Esophagus muscularis mucosa (tissue), 4 donors: ENCODE data around the gene RPS23. TPM values are rescaled to one million over a fixed set of nuclear protein-coding genes. Genes with fewer than 3 reads are reported as not detected.

Source experiments
- DNase-seq: peaks from one replicate; pipeline ENCODE4 v3.0.0-alpha.2; 2017; ENCODE audit errors: extremely low spot score
- H3K27ac ChIP-seq, 4 donors: fragments of 200-600 bp; sonication (generic); replicated peaks in 1 of 4; 1 replicate in 3 of 4; 2 replicates in 1 of 4; pipeline ENCODE4 v1.5.1; 2016 to 2019; ENCODE audit warnings: mild to moderate bottlenecking in 1 of 4
- H3K27me3 ChIP-seq, 4 donors: fragments of 200-600 bp; sonication (generic); one replicate each; pipeline versions ENCODE4 v1.5.1 to v1.6.0; 2016 to 2019
- H3K36me3 ChIP-seq, 4 donors: fragments of 200-600 bp; sonication (generic); one replicate each; pipeline ENCODE4 v1.5.1; 2016 to 2019
- H3K4me1 ChIP-seq, 4 donors: fragments of 200-600 bp; sonication (generic); one replicate each; pipeline ENCODE4 v1.5.1; 2016 to 2019
- H3K4me3 ChIP-seq, 4 donors: fragments of 200-600 bp; sonication (generic); 1 replicate in 2 of 4; 2 replicates in 2 of 4; pipeline ENCODE4 v1.5.1; 2016 to 2019; ENCODE audit warnings: mild to moderate bottlenecking in 4 of 4, moderate library complexity in 1 of 4
- H3K9me3 ChIP-seq, 4 donors: fragments of 200-600 bp; sonication (generic); 1 replicate in 3 of 4; 2 replicates in 1 of 4; pipeline ENCODE4 v1.5.1; 2016 to 2019
- EP300 ChIP-seq: sonication (generic); formaldehyde crosslinking; IDR thresholded peaks from one replicate; pipeline ENCODE4 v1.6.1; 2017; ENCODE audit warnings: antibody characterized with exemption
- POLR2A ChIP-seq: fragments of 450-650 bp; IDR thresholded peaks from one replicate; pipeline ENCODE4 v1.6.1; 2017; ENCODE audit warnings: antibody characterized with exemption, moderate library complexity, mild to moderate bottlenecking, low read depth
- POLR2AphosphoS5 ChIP-seq, 2 donors: sonication (generic); formaldehyde crosslinking; IDR thresholded peaks; one replicate each; pipeline ENCODE4 v1.6.1; 2017; ENCODE audit warnings: antibody characterized with exemption in 2 of 2
- WGBS: methylation state at CpG from one replicate; pipeline ENCODE4 v1.1.5; 2018; 5-methylcytosine and 5-hydroxymethylcytosine counted together
- intact Hi-C: fragments of 100-400 bp; cut with DNase I; formaldehyde crosslinking; loops from one replicate; pipeline ENCODE4 v1.15.1; 2023
- total RNA-seq, 4 donors: library from RNA; depleted of rRNA; stranded (reverse); fragments of >200 nt; gene quantifications; one replicate each; pipeline versions ENCODE4 v1.1.0 to v1.2.1, GENCODE V29; 2016
- TF ChIP-seq, protein P1 (sequence below), 3 experiments: fragments of 200-600 bp in 2 of 3; fragments of 450-650 bp in 1 of 3; sonication (generic) in 2 of 3; IDR thresholded peaks; one replicate each; pipeline ENCODE4 v1.5.1; 2017 to 2019; ENCODE audit warnings: antibody characterized with exemption in 3 of 3, mild to moderate bottlenecking in 2 of 3, moderate library complexity in 1 of 3

Gene RPS23
- total RNA-seq, 4 donors from 2014 or later = 2,601 to 3,337 (median 2,967) TPM

DNA sequence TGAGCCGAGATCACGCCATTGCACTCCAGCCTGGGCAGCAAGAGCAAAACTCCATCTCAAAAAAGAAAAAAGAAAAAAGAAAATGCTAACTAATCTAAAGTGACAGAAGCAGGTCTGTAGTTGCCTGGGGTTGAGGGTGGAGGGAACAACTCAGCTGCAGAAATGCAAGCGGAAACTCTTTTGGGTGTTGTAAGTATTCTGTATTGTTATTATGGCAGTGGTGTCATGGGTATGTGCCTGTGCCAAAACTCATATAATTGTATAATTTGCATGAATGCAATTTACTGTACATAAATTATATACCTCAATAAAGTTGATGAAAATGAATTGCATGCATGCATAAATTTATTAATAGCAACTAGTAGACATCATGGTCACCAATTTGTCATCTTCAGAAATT lies 23.0 kb upstream of the RPS23 start:
- 100% methylated on average over 3 of the region's 3 CpGs for WGBS

DNA sequence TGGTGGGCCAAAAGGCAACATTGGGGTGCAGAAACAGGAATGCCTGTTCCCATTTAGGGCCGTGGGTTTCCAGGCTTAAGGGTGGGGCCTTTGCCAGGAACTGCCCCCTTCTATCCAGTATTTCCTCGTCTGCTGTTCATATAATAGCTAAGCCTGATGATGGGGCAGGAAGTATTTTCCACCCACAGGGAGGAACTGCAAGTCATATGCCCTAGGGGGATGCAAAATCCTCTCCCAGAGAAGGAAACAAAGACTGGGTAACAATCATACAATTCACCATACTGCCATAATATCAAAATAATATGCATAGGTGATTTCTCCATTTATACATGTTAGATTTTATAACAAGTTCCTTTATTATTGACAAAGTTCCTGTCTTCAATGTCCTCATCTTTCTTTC lies 20.5 kb upstream of the RPS23 start:
- 75% methylated on average over 1 of the region's 2 CpGs for WGBS
- Histone ChIP-seq H3K27me3 (no peaks in the 10 kb centered on the region), H3K27ac (no peak overlapping the region), H3K9me3 (no peaks in the 10 kb centered on the region), H3K4me1 (no peaks in the 10 kb centered on the region), H3K4me3 (no peak overlapping the region), H3K36me3 (no peaks in the 10 kb centered on the region)
- intact Hi-C loops = no loop called here
- DNase-seq = no peak
- TF ChIP-seq EP300 (no peak), POLR2AphosphoS5 (IDR thresholded peaks at IDR 0.05) (no peak), POLR2A (no peak)
- TF ChIP-seq, protein P1, sequence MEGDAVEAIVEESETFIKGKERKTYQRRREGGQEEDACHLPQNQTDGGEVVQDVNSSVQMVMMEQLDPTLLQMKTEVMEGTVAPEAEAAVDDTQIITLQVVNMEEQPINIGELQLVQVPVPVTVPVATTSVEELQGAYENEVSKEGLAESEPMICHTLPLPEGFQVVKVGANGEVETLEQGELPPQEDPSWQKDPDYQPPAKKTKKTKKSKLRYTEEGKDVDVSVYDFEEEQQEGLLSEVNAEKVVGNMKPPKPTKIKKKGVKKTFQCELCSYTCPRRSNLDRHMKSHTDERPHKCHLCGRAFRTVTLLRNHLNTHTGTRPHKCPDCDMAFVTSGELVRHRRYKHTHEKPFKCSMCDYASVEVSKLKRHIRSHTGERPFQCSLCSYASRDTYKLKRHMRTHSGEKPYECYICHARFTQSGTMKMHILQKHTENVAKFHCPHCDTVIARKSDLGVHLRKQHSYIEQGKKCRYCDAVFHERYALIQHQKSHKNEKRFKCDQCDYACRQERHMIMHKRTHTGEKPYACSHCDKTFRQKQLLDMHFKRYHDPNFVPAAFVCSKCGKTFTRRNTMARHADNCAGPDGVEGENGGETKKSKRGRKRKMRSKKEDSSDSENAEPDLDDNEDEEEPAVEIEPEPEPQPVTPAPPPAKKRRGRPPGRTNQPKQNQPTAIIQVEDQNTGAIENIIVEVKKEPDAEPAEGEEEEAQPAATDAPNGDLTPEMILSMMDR (IDR thresholded peaks at IDR 0.05) = no peak

More for the DNA sequence above, 23.0 kb upstream of the RPS23 start:
- Histone ChIP-seq H3K27me3 (no peaks in the 10 kb centered on the region), H3K4me3 (no peak overlapping the region), H3K4me1 (no peaks in the 10 kb centered on the region), H3K27ac (no peak overlapping the region), H3K9me3 (no peaks in the 10 kb centered on the region), H3K36me3 (peaks cover 0 to 13% (median 2%) of the 10 kb centered on the region in 4 donors)
- TF ChIP-seq, protein P1 (IDR thresholded peaks at IDR 0.05) = no peak
- TF ChIP-seq EP300 (no peak), POLR2AphosphoS5 (IDR thresholded peaks at IDR 0.05) (no peak), POLR2A (no peak)
- intact Hi-C loops = no loop called here
- no peak for DNase-seq

DNA sequence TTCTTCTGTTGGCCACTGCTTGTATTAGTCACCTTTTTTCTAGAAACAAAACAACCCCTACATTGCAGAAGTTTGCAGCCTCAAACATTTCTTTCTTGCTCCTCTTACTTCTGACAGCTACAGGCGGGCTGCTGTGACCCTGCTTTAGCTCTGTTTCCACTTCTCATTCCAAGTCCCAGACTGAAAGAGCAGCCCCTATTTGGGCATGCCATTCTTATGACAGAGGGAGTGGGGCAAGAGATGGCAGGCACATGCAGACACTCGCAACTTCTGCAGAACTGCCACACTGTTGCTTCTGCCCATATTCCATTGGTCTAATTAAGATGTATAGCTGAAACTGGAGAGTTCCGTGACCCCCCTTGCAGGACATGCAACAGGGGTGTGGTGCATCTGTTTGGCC lies 19.6 kb upstream of the RPS23 start:
- WGBS = 64% methylated on average over 3 of the region's 3 CpGs

DNA sequence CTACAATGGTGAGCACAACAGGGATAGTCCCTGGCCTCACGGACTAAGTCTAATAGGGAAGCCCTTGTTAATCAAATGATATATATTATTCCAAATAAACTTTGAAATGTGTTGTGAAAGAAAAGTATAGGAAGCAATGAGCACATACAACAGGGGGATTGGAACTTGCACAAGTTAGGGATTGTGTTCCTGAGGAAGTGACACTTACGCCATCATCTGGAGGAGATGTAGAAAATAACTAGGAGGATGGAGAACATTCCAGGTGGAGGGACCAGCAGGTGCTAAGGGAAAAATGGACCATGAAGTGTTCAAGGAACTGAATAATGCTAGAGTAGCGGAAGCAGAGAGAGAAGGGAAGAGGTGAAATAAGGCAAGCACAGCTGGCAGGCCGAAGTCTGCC lies 18.8 kb upstream of the RPS23 start:
- Histone ChIP-seq H3K9me3 (no peaks in the 10 kb centered on the region), H3K36me3 (no peaks in the 10 kb centered on the region), H3K27ac (no peak overlapping the region), H3K4me1 (no peaks in the 10 kb centered on the region), H3K4me3 (no peak overlapping the region), H3K27me3 (no peaks in the 10 kb centered on the region)
- 94% methylated on average over 4 of the region's 4 CpGs for WGBS
- intact Hi-C loops = no loop called here
- no peak for DNase-seq
- TF ChIP-seq EP300 (no peak), POLR2A (no peak), POLR2AphosphoS5 (IDR thresholded peaks at IDR 0.05) (no peak)
- TF ChIP-seq, protein P1 (IDR thresholded peaks at IDR 0.05) = no peak

More for the DNA sequence above, 19.6 kb upstream of the RPS23 start:
- Histone ChIP-seq H3K4me3 (no peak overlapping the region), H3K27ac (no peak overlapping the region), H3K27me3 (no peaks in the 10 kb centered on the region), H3K4me1 (no peaks in the 10 kb centered on the region), H3K36me3 (no peaks in the 10 kb centered on the region), H3K9me3 (no peaks in the 10 kb centered on the region)
- no peak for DNase-seq
- intact Hi-C loops = no loop called here
- TF ChIP-seq, protein P1 (IDR thresholded peaks at IDR 0.05) = no peak
- TF ChIP-seq POLR2AphosphoS5 (IDR thresholded peaks at IDR 0.05) = no peak
- TF ChIP-seq EP300 = no peak
- TF ChIP-seq POLR2A = no peak

DNA sequence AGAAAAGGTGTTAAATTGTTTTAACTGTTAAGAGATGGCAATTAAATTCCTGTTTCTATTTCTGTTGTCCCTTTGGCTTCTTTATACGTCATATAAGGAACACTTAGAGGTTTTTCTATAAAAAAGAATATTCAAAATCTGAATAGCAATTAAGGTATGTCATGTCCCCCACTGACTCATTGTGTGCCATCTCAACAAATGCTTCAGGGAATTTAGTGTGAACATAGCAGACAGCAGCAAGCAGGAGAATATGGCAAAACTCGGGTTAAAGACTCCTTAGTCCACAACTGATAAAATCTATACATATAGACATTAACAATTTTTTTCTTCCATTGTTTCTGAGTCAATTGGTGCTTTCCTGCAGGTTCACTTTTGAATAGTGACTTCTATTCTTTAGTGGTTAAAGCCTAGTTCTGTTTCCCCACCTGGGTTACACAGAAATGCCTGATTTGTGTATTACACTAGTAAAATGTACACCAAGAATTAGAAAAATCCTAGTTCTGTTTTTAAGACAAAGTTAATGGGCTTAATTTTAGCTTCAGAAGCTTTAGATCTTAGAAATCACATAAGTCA lies 17.9 kb upstream of the RPS23 start:
- H3K9me3 ChIP-seq = no peaks in the 10 kb centered on the region
- TF ChIP-seq POLR2A (no peak), EP300 (no peak), POLR2AphosphoS5 (IDR thresholded peaks at IDR 0.05) (no peak)
- TF ChIP-seq, protein P1 (IDR thresholded peaks at IDR 0.05) = no peak
- intact Hi-C loops = no loop called here
- no peak overlapping the region for H3K4me3 ChIP-seq
- no peak for DNase-seq
- H3K27ac ChIP-seq = no peak overlapping the region
- H3K4me1 ChIP-seq = no peaks in the 10 kb centered on the region
- no peaks in the 10 kb centered on the region for H3K27me3 ChIP-seq
- 91% methylated on average over 2 of the region's 2 CpGs for WGBS
- no peaks in the 10 kb centered on the region for H3K36me3 ChIP-seq
